Neural progenitor cell (in vitro differentiated cells): ENCODE data around the gene NXPH2. TPM values are rescaled to one million over a fixed set of nuclear protein-coding genes. Genes with fewer than 3 reads are reported as not detected.
A peak's percentile ranks its signal among the peaks of the same experiment; 100 is the strongest.

ENCODE experiments used
- DNase-seq: peaks from one replicate; pipeline ENCODE4 v3.0.0-alpha.2; 2016; ENCODE audit warnings: low spot score
- H2AFZ ChIP-seq: fragments of 200-600 bp; sonication (generic); replicated peaks from 2 replicates; pipeline ENCODE4 v1.6.1; 2016; ENCODE audit warnings: antibody characterized with exemption
- H3F3A ChIP-seq: fragments of 200-600 bp; sonication (generic); 2 replicates; pipeline ENCODE4 v1.6.1; 2016; ENCODE audit warnings: antibody characterized with exemption, low read depth
- H3K27ac ChIP-seq: fragments of 200-600 bp; sonication (generic); 2 replicates; pipeline ENCODE4 v1.5.1; 2016; ENCODE audit warnings: mild to moderate bottlenecking
- H3K27me3 ChIP-seq: fragments of 200-600 bp; sonication (generic); 2 replicates; pipeline ENCODE4 v1.6.1; 2016; ENCODE audit warnings: mild to moderate bottlenecking, moderate library complexity
- H3K36me3 ChIP-seq: fragments of 200-600 bp; sonication (generic); 2 replicates; pipeline ENCODE4 v1.5.1; 2016
- H3K4me1 ChIP-seq: fragments of 200-600 bp; sonication (generic); 2 replicates; pipeline ENCODE4 v1.6.1; 2016; ENCODE audit warnings: mixed run types
- H3K4me2 ChIP-seq: fragments of 200-600 bp; sonication (generic); 2 replicates; pipeline ENCODE4 v1.6.1; 2016
- H3K4me3 ChIP-seq: fragments of 200-600 bp; sonication (generic); 2 replicates; pipeline ENCODE4 v1.5.1; 2016
- H3K79me2 ChIP-seq: fragments of 200-600 bp; sonication (generic); 2 replicates; pipeline ENCODE4 v1.6.1; 2016; ENCODE audit warnings: low read depth
- H3K9ac ChIP-seq: fragments of 200-600 bp; sonication (generic); 2 replicates; pipeline ENCODE4 v1.6.1; 2016
- H3K9me3 ChIP-seq: fragments of 200-600 bp; sonication (generic); 2 replicates; pipeline ENCODE4 v1.5.1; 2016; ENCODE audit warnings: low read depth
- H4K20me1 ChIP-seq: fragments of 200-600 bp; sonication (generic); 2 replicates; pipeline ENCODE4 v1.6.1; 2016; ENCODE audit warnings: low read depth
- H3K27ac Mint-ChIP-seq: 3 replicates; pipeline ENCODE4 v1.8.0; 2021; ENCODE audit warnings: mixed read lengths
- H3K27me3 Mint-ChIP-seq: 2 replicates; pipeline ENCODE4 v1.8.0; 2022; ENCODE audit warnings: low read depth, mild to moderate bottlenecking, inconsistent platforms, moderate library complexity, mixed read lengths; ENCODE audit not compliant: insufficient read depth
- H3K36me3 Mint-ChIP-seq: 3 replicates; pipeline ENCODE4 v1.8.0; 2021; ENCODE audit warnings: mixed read lengths
- H3K4me1 Mint-ChIP-seq: 3 replicates; pipeline ENCODE4 v1.8.0; 2021; ENCODE audit warnings: mixed read lengths
- H3K4me3 Mint-ChIP-seq: 3 replicates; pipeline ENCODE4 v1.8.0; 2021; ENCODE audit warnings: mild to moderate bottlenecking, moderate library complexity, mixed read lengths
- H3K9me3 Mint-ChIP-seq: 3 replicates; pipeline ENCODE4 v1.8.0; 2020; ENCODE audit warnings: mixed read lengths
- CTCF ChIP-seq: fragments of 200-600 bp; sonication (generic); IDR thresholded peaks from 2 replicates; pipeline ENCODE4 v1.5.1; 2017; ENCODE audit warnings: antibody characterized with exemption, mild to moderate bottlenecking
- EZH2 ChIP-seq: fragments of 200-600 bp; sonication (generic); IDR thresholded peaks from 2 replicates; pipeline ENCODE4 v1.6.1; 2017; ENCODE audit warnings: antibody characterized with exemption, mild to moderate bottlenecking, moderate library complexity
- EZH2phosphoT487 ChIP-seq: fragments of 200-600 bp; sonication (generic); IDR thresholded peaks from 2 replicates; pipeline ENCODE4 v1.6.1; 2017; ENCODE audit warnings: antibody characterized with exemption
- total RNA-seq: library from RNA; depleted of rRNA; stranded (reverse); fragments of >200 nt; gene quantifications from 2 replicates; pipeline ENCODE4 v1.2.3, GENCODE V29; 2015; ENCODE audit warnings: low replicate concordance

The NXPH2 gene
- total RNA-seq, 1 donor from 2014 or later, result 4.3 TPM

DNA sequence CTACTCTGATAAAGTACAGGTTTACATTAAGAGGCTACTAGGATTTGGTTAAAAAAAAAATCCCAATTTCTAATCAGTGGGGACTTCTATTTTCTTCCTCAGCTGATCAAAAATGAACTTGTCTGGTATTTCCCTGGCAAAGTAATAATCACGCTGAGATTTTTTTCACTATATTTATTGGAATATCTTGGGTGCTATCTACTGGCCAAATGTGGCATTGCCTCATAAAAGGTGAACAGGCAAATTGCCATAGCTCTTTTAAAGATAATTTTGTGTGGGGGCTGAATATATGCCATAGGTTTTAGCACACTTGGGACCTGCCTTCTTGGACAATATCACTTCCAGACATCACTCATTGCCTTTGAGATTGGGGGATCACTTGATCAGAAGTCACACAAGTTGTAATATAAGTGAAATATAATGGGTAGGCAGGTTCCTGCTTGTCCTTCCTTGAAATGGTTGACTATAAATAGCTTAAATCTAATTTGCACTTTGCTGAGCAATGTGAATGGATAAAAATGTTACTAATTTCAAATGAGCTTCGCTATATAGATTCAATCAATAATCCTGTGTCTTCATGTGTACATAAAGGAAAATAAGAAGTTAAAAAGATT is 7.0 kb upstream of the NXPH2 start:
- no peaks in the 10 kb centered on the region for H4K20me1 ChIP-seq
- peaks cover 2% of the 10 kb centered on the region for H3K9me3 Mint-ChIP-seq
- no peaks in the 10 kb centered on the region for H3K36me3 Mint-ChIP-seq
- H3K27ac ChIP-seq, result no peak overlapping the region
- peaks cover 20% of the 10 kb centered on the region for H3K27me3 ChIP-seq
- no peak overlapping the region for H3K4me2 ChIP-seq
- TF ChIP-seq EZH2phosphoT487 (no peak), CTCF (peak; percentile 82)
- no peaks in the 10 kb centered on the region for H3K4me1 ChIP-seq
- H3F3A ChIP-seq, result no peaks in the 10 kb centered on the region
- peaks cover 7% of the 10 kb centered on the region for H3K27me3 Mint-ChIP-seq
- H3K79me2 ChIP-seq, result no peaks in the 10 kb centered on the region
- DNase-seq, result peak; percentile 48
- no peaks in the 10 kb centered on the region for H3K9me3 ChIP-seq
- no peaks in the 10 kb centered on the region for H3K36me3 ChIP-seq
- no peak overlapping the region for H2AFZ ChIP-seq
- no peak overlapping the region for H3K4me3 Mint-ChIP-seq
- H3K27ac Mint-ChIP-seq, result no peak overlapping the region
- H3K4me3 ChIP-seq, result no peak overlapping the region
- H3K9ac ChIP-seq, result no peak overlapping the region
- no peaks in the 10 kb centered on the region for H3K4me1 Mint-ChIP-seq

- no peak for DNase-seq
- H3K4me2 ChIP-seq, result no peak overlapping the region
- H3K27ac Mint-ChIP-seq, result no peak overlapping the region
- TF ChIP-seq EZH2phosphoT487, result no peak
- TF ChIP-seq EZH2, result no peak
- TF ChIP-seq CTCF, result no peak
- H3K27ac ChIP-seq, result no peak overlapping the region
- H3K9me3 ChIP-seq, result no peaks in the 10 kb centered on the region
- H3K27me3 Mint-ChIP-seq, result peaks cover 36% of the 10 kb centered on the region
- no peak overlapping the region for H3K4me3 ChIP-seq
- no peak overlapping the region for H3K9ac ChIP-seq
- no peaks in the 10 kb centered on the region for H4K20me1 ChIP-seq
- H3K4me3 Mint-ChIP-seq, result no peak overlapping the region
- peaks cover 18% of the 10 kb centered on the region for H3K4me1 Mint-ChIP-seq
- peaks cover 20% of the 10 kb centered on the region for H3K4me1 ChIP-seq
- peaks cover 6% of the 10 kb centered on the region for H3K9me3 Mint-ChIP-seq
- H3K27me3 ChIP-seq, result peaks cover 62% of the 10 kb centered on the region
- no peaks in the 10 kb centered on the region for H3K36me3 ChIP-seq
- peaks cover 10% of the 10 kb centered on the region for H3F3A ChIP-seq
- H2AFZ ChIP-seq, result no peak overlapping the region
- H3K79me2 ChIP-seq, result peaks cover under 1% of the 10 kb centered on the region
- H3K36me3 Mint-ChIP-seq, result no peaks in the 10 kb centered on the region
Observed at GRCh38 chr2:138782383-138782782, 2.2 kb upstream of the NXPH2 start.

- Histone ChIP-seq H3K9ac (no peak overlapping the region), H2AFZ (peak overlapping the region; percentile 95), H3K4me2 (peak overlapping the region; percentile 91), H3K27ac (no peak overlapping the region), H3K36me3 (no peaks in the 10 kb centered on the region), H3K4me3 (peak overlapping the region; percentile 54), H3K4me1 (peaks cover 28% of the 10 kb centered on the region), H3F3A (peaks cover 10% of the 10 kb centered on the region), H3K27me3 (peaks cover 62% of the 10 kb centered on the region), H3K9me3 (no peaks in the 10 kb centered on the region), H3K79me2 (peaks cover 13% of the 10 kb centered on the region), H4K20me1 (no peaks in the 10 kb centered on the region)
- peak; percentile 40 for TF ChIP-seq EZH2phosphoT487
- TF ChIP-seq EZH2, result peak; percentile 70
- no peak for TF ChIP-seq CTCF
- Mint-ChIP-seq H3K27ac (no peak overlapping the region), H3K27me3 (peaks cover 36% of the 10 kb centered on the region), H3K9me3 (peaks cover 6% of the 10 kb centered on the region), H3K4me3 (peak overlapping the region; percentile 75), H3K36me3 (no peaks in the 10 kb centered on the region), H3K4me1 (peaks cover 18% of the 10 kb centered on the region)
- no peak for DNase-seq
Observed at GRCh38 chr2:138780908-138781307, 718 bp upstream of the NXPH2 start.
